Mesenchymal stem cell (in vitro differentiated cells and primary cell): ENCODE results near the gene CHST15. TPM values are rescaled to one million over a fixed set of nuclear protein-coding genes. Genes with fewer than 3 reads are reported as not detected.

Experiments
- DNase-seq: peaks from one replicate; pipeline ENCODE4 v3.0.0-alpha.2; 2013
- H2AFZ ChIP-seq: one replicate; pipeline ENCODE4 v1.6.1; 2013; ENCODE audit warnings: low read depth, mild to moderate bottlenecking, control low read depth, inconsistent platforms, low read length, moderate library complexity
- H2AK5ac ChIP-seq: 2 replicates; pipeline ENCODE4 v1.6.1; 2013; ENCODE audit warnings: low read length, moderate library complexity, mild to moderate bottlenecking, inconsistent platforms; ENCODE audit not compliant: severe bottlenecking
- H2BK120ac ChIP-seq: one replicate; pipeline ENCODE4 v1.6.1; 2013; ENCODE audit warnings: low read depth, mild to moderate bottlenecking, inconsistent platforms, low read length, moderate library complexity
- H2BK12ac ChIP-seq, 2 experiments: one replicate each; pipeline ENCODE4 v1.6.1; 2013; ENCODE audit warnings: inconsistent platforms in 2 of 2, low read length in 2 of 2, mild to moderate bottlenecking in 2 of 2, moderate library complexity in 2 of 2, control low read depth in 1 of 2
- H2BK15ac ChIP-seq: one replicate; pipeline ENCODE4 v1.6.1; 2013; ENCODE audit warnings: mild to moderate bottlenecking, low read depth, inconsistent platforms; ENCODE audit not compliant: poor library complexity, severe bottlenecking
- H2BK5ac ChIP-seq: 2 replicates; pipeline ENCODE4 v1.6.1; 2013; ENCODE audit warnings: low read depth, mild to moderate bottlenecking, low read length, control low read depth, inconsistent platforms; ENCODE audit not compliant: poor library complexity, severe bottlenecking
- H3K14ac ChIP-seq, 2 experiments: one replicate each; pipeline ENCODE4 v1.6.1; 2013; ENCODE audit warnings: inconsistent platforms in 2 of 2, low read length in 2 of 2, control low read depth in 1 of 2, mild to moderate bottlenecking in 1 of 2, moderate library complexity in 1 of 2
- H3K18ac ChIP-seq, 2 experiments: one replicate each; pipeline ENCODE4 v1.6.1; 2013; ENCODE audit warnings: inconsistent platforms in 2 of 2, low read length in 2 of 2, control low read depth in 1 of 2, low read depth in 1 of 2, mild to moderate bottlenecking in 1 of 2
- H3K23ac ChIP-seq, 2 experiments: one replicate each; pipeline ENCODE4 v1.6.1; 2013; ENCODE audit warnings: inconsistent platforms in 2 of 2, low read length in 2 of 2, mild to moderate bottlenecking in 2 of 2, moderate library complexity in 2 of 2, control low read depth in 1 of 2
- H3K27ac ChIP-seq: 2 replicates; pipeline ENCODE4 v1.5.1; 2013; ENCODE audit warnings: mild to moderate bottlenecking, moderate library complexity, low read length, control low read depth, inconsistent platforms; ENCODE audit not compliant: poor library complexity, severe bottlenecking
- H3K27me3 ChIP-seq, 2 experiments: 2 replicates each; pipeline versions ENCODE4 v1.6.1 to v1.7.0; 2013; ENCODE audit warnings: low read length in 2 of 2, mild to moderate bottlenecking in 2 of 2, moderate library complexity in 2 of 2, control low read depth in 1 of 2, inconsistent platforms in 1 of 2; ENCODE audit not compliant: control insufficient read depth in 1 of 2, insufficient read depth in 1 of 2
- H3K36me3 ChIP-seq, 2 experiments: 2 replicates each; pipeline versions ENCODE4 v1.6.1 to v1.7.0; 2013; ENCODE audit warnings: low read length in 2 of 2, control low read depth in 1 of 2, inconsistent platforms in 1 of 2, low read depth in 1 of 2, mild to moderate bottlenecking in 1 of 2; ENCODE audit not compliant: insufficient read depth in 2 of 2, control insufficient read depth in 1 of 2
- H3K4ac ChIP-seq, 2 experiments: one replicate each; pipeline ENCODE4 v1.6.1; 2013; ENCODE audit warnings: inconsistent platforms in 2 of 2, low read length in 2 of 2, mild to moderate bottlenecking in 2 of 2, moderate library complexity in 2 of 2, control low read depth in 1 of 2, low read depth in 1 of 2
- H3K4me1 ChIP-seq: 2 replicates; pipeline ENCODE4 v1.6.1; 2013; ENCODE audit warnings: low read depth, low read length, control low read depth; ENCODE audit not compliant: control insufficient read depth, insufficient read depth
- H3K4me2 ChIP-seq: 2 replicates; pipeline ENCODE4 v1.6.1; 2013; ENCODE audit warnings: low read length, mild to moderate bottlenecking, inconsistent platforms; ENCODE audit not compliant: poor library complexity, severe bottlenecking
- H3K4me3 ChIP-seq, 2 experiments: 2 replicates each; pipeline versions ENCODE4 v1.5.1 to v1.7.0; 2013; ENCODE audit warnings: low read length in 2 of 2, mild to moderate bottlenecking in 2 of 2, control low read depth in 1 of 2, low read depth in 1 of 2; ENCODE audit not compliant: insufficient read depth in 1 of 2
- H3K79me1 ChIP-seq: replicated peaks from 2 replicates; pipeline ENCODE4 v1.6.1; 2013; ENCODE audit warnings: mild to moderate bottlenecking, control low read depth, low read length, inconsistent platforms; ENCODE audit not compliant: poor library complexity, severe bottlenecking
- H3K9ac ChIP-seq: 2 replicates; pipeline ENCODE4 v1.7.0; 2013; ENCODE audit warnings: mild to moderate bottlenecking, low read length, moderate library complexity
- H3K9me3 ChIP-seq: 2 replicates; pipeline ENCODE4 v1.7.0; 2013; ENCODE audit warnings: mild to moderate bottlenecking, low read length; ENCODE audit not compliant: control insufficient read depth
- H4K8ac ChIP-seq: one replicate; pipeline ENCODE4 v1.6.1; 2013; ENCODE audit warnings: inconsistent platforms, mild to moderate bottlenecking, low read length, moderate library complexity
- H4K91ac ChIP-seq: one replicate; pipeline ENCODE4 v1.6.1; 2013; ENCODE audit warnings: mild to moderate bottlenecking, low read length, inconsistent platforms
- WGBS: methylation state at CpG from one replicate; pipeline ENCODE4 v1.1.7; 2013; ENCODE audit warnings: mixed read lengths; 5-methylcytosine and 5-hydroxymethylcytosine counted together
- polyA plus RNA-seq, 2 experiments: library from polyadenylated mRNA; stranded (reverse); fragments of 200-250 nt; gene quantifications; one replicate each; pipeline ENCODE4 v1.2.3, GENCODE V29; 2013

The CHST15 gene
- polyA plus RNA-seq (2013, experiment 1 of 2): 22.2 TPM
- polyA plus RNA-seq (2013, experiment 2 of 2): 22.7 TPM

GRCh38 chr10:124092860-124093773 is at the start of gene CHST15:
Gene CHST15, minus strand, starts transcription at chr10:124093598. Its CDS starts 47,386 bp downstream, at chr10:124046212.
- peak within 1 kb of the TSS; percentile 39 for H3K27ac ChIP-seq
- peaks cover 0 to 4% of the 10 kb centered on the region in 2 experiments for H3K36me3 ChIP-seq
- DNase-seq: peak; percentile 80
- H2AK5ac ChIP-seq: no peak within 1 kb of the TSS
- peak within 1 kb of the TSS; percentile 7 for H2AFZ ChIP-seq
- H2BK12ac ChIP-seq: peak within 1 kb of the TSS in 1 of 2 experiments; percentile 45
- 0% methylated on average over 83 of the region's 106 CpGs for WGBS
- peaks cover 0 to 18% of the 10 kb centered on the region in 2 experiments for H3K27me3 ChIP-seq
- peaks cover 8% of the 10 kb centered on the region for H3K9me3 ChIP-seq
- peaks cover 10% of the 10 kb centered on the region for H3K79me1 ChIP-seq
- peak within 1 kb of the TSS; percentile 82 for H2BK120ac ChIP-seq
- peak within 1 kb of the TSS in 1 of 2 experiments; percentile 9 for H3K14ac ChIP-seq
- peak within 1 kb of the TSS; percentile 81 for H3K4me2 ChIP-seq
- peak within 1 kb of the TSS; percentile 71 to 78 for H3K18ac ChIP-seq
- H3K23ac ChIP-seq: peak within 1 kb of the TSS in 1 of 2 experiments; percentile 13
- H2BK15ac ChIP-seq: peak within 1 kb of the TSS; percentile 46
- peak within 1 kb of the TSS; percentile 32 to 58 for H3K4ac ChIP-seq
- H2BK5ac ChIP-seq: peak within 1 kb of the TSS; percentile 78
- peak within 1 kb of the TSS; percentile 45 for H4K8ac ChIP-seq
- peak within 1 kb of the TSS; percentile 79 for H3K9ac ChIP-seq
- H4K91ac ChIP-seq: peak within 1 kb of the TSS; percentile 62
- H3K4me1 ChIP-seq: peaks cover 35% of the 10 kb centered on the region
- peak within 1 kb of the TSS; percentile 76 to 85 for H3K4me3 ChIP-seq

GRCh38 chr10:124142960-124143359 is 49.6 kb upstream of the CHST15 start:
- H3K4me3 ChIP-seq: peak overlapping the region in 1 of 2 experiments; percentile 47
- H3K9me3 ChIP-seq: peaks cover 11% of the 10 kb centered on the region
- no peak overlapping the region for H4K8ac ChIP-seq
- H2AFZ ChIP-seq: no peak overlapping the region
- H3K4ac ChIP-seq: no peak overlapping the region
- H3K18ac ChIP-seq: peak overlapping the region in 1 of 2 experiments; percentile 13
- peak overlapping the region in 1 of 2 experiments; percentile 79 for H2BK12ac ChIP-seq
- peak overlapping the region; percentile 64 for H3K9ac ChIP-seq
- H2BK120ac ChIP-seq: no peak overlapping the region
- no peaks in the 10 kb centered on the region for H3K79me1 ChIP-seq
- H3K27ac ChIP-seq: no peak overlapping the region
- no peak overlapping the region for H2BK5ac ChIP-seq
- H4K91ac ChIP-seq: peak overlapping the region; percentile 90
- no peak overlapping the region for H3K4me2 ChIP-seq
- H2BK15ac ChIP-seq: peak overlapping the region; percentile 60
- no peaks in the 10 kb centered on the region for H3K4me1 ChIP-seq
- H3K14ac ChIP-seq: no peak overlapping the region
- 85% methylated on average over 6 of the region's 6 CpGs for WGBS
- H3K23ac ChIP-seq: no peak overlapping the region
- H3K27me3 ChIP-seq: no peaks in the 10 kb centered on the region
- H3K36me3 ChIP-seq: no peaks in the 10 kb centered on the region
- H2AK5ac ChIP-seq: no peak overlapping the region
- DNase-seq: no peak

DNA sequence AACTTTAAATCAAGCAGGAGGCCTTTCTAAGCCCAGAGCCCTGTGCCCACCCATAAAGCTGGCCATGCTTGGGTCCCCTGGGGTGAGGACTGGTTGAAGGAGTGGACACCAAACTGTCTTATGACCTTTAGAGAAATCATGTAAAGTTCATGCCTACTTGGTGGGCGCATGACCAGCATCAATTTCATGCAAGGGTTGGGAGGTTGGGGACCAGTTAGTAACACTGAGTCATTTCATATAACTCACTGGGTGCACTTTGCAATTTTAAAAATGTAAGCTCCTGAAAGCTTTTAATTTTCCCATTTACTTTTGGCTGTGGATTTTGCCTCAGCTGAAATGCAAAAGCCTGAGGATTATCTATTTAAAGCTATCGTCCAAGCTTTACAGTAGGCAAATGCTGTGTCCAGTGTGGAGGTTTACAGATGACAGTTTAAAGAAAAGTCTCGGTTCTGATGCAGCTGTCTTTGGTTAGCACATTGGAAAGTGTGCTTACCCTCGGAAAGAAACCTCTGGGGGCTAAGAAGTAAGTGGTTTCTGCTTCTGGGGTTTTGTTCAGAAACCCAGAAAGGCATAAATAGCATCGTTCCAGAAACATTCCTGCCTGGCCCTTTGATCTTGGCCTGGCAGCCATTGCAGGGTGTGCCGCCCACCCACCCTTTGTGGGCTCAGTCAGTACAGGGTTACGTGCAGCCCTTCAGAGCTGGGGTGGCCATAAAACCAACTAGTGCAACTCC is 48.8 kb upstream of the CHST15 start:
- 74% methylated on average over 6 of the region's 7 CpGs for WGBS
- H4K91ac ChIP-seq: peak overlapping the region; percentile 43
- DNase-seq: no peak
- no peak overlapping the region for H2AK5ac ChIP-seq
- H3K4me2 ChIP-seq: no peak overlapping the region
- no peaks in the 10 kb centered on the region for H3K27me3 ChIP-seq
- no peak overlapping the region for H3K14ac ChIP-seq
- H2BK120ac ChIP-seq: no peak overlapping the region
- no peak overlapping the region for H3K27ac ChIP-seq
- no peak overlapping the region for H4K8ac ChIP-seq
- no peak overlapping the region for H2BK15ac ChIP-seq
- no peak overlapping the region for H2AFZ ChIP-seq
- H3K9me3 ChIP-seq: peaks cover 11% of the 10 kb centered on the region
- peak overlapping the region; percentile 64 for H3K9ac ChIP-seq
- H3K4me3 ChIP-seq: peak overlapping the region in 1 of 2 experiments; percentile 47
- no peak overlapping the region for H3K18ac ChIP-seq
- H2BK12ac ChIP-seq: peak overlapping the region; percentile 28 to 49
- H3K36me3 ChIP-seq: no peaks in the 10 kb centered on the region
- no peak overlapping the region for H3K23ac ChIP-seq
- H3K79me1 ChIP-seq: no peaks in the 10 kb centered on the region
- no peaks in the 10 kb centered on the region for H3K4me1 ChIP-seq
- no peak overlapping the region for H2BK5ac ChIP-seq
- H3K4ac ChIP-seq: no peak overlapping the region
